Urothelium cell line (cell line): ENCODE results near the gene URGCP.
"Not testable (repeated sequence)": the region's sequence is repeated elsewhere in the genome, so short reads cannot be mapped to it uniquely, and the experiment has no call there.

ENCODE experiments used
- DNase-seq: peaks from one replicate; pipeline ENCODE4 v3.0.0; 2011; ENCODE audit warnings: low spot score, mixed read lengths
- FAIRE-seq: peaks from 2 replicates; lab custom pipeline; 2011; peaks lifted over from hg19 to GRCh38; lab: Jason Lieb, UNC

The URGCP gene

GRCh38 chr7:43922726-43923125, 16.3 kb upstream of the URGCP start:
- DNase-seq = no peak
- FAIRE-seq = no peak

- DNase-seq (no peak), FAIRE-seq (no peak)
Measured at GRCh38 chr7:43921423-43921822, 15.0 kb upstream of the URGCP start.

- FAIRE-seq (no peak), DNase-seq (no peak)
Measured at GRCh38 chr7:43915907-43916306, 9.5 kb upstream of the URGCP start.

GRCh38 chr7:43914795-43915194, 8.4 kb upstream of the URGCP start:
- FAIRE-seq (no peak), DNase-seq (no peak)

- DNase-seq (peak; percentile 37), FAIRE-seq (no peak)
Measured at GRCh38 chr7:43905956-43906330, 453 bp downstream of the URGCP start.

- DNase-seq (no peak), FAIRE-seq (no peak)
Measured at GRCh38 chr7:43905209-43905946, 1.0 kb downstream of the URGCP start.

- FAIRE-seq = peak; percentile 9
Measured at GRCh38 chr7:43904533-43905208, 1.7 kb downstream of the URGCP start.

GRCh38 chr7:43902542-43903054, 3.8 kb downstream of the URGCP start:
- FAIRE-seq (no peak), DNase-seq (no peak)

More at GRCh38 chr7:43904533-43905208, 1.7 kb downstream of the URGCP start:
- DNase-seq = no peak

- not testable (repeated sequence) for FAIRE-seq, DNase-seq
Measured at GRCh38 chr7:43898571-43898970, 7.8 kb downstream of the URGCP start.

GRCh38 chr7:43895847-43896415, 10.5 kb downstream of the URGCP start:
- no peak for FAIRE-seq
- no peak for DNase-seq

- FAIRE-seq (no peak), DNase-seq (no peak)
Measured at GRCh38 chr7:43891069-43891955, 15.1 kb downstream of the URGCP start.

- DNase-seq = no peak
- no peak for FAIRE-seq
Measured at GRCh38 chr7:43890468-43890867, 15.9 kb downstream of the URGCP start.

- FAIRE-seq (no peak), DNase-seq (no peak)
Measured at GRCh38 chr7:43888993-43889945, 17.1 kb downstream of the URGCP start.

GRCh38 chr7:43884617-43885016, 21.8 kb downstream of the URGCP start:
- FAIRE-seq (no peak), DNase-seq (no peak)

GRCh38 chr7:43884209-43884608, 22.2 kb downstream of the URGCP start:
- FAIRE-seq = no peak
- no peak for DNase-seq

GRCh38 chr7:43880596-43880995, 25.8 kb downstream of the URGCP start:
- no peak for FAIRE-seq
- DNase-seq = no peak

- no peak for FAIRE-seq
- DNase-seq = no peak
Measured at GRCh38 chr7:43879477-43879876, 26.9 kb downstream of the URGCP start.

- no peak for DNase-seq
- FAIRE-seq = no peak
Measured at GRCh38 chr7:43878867-43879266, 27.5 kb downstream of the URGCP start.

GRCh38 chr7:43877968-43878864, 28.2 kb downstream of the URGCP start:
- no peak for DNase-seq
- FAIRE-seq = no peak
